OCI-LY7 (cell line): ENCODE results near the gene PHPT1. TPM values are rescaled to one million over a fixed set of nuclear protein-coding genes. Genes with fewer than 3 reads are reported as not detected.

ENCODE experiments used
- BruUV-seq: library from RNA; stranded (reverse); fragments of 400-500 nt; replicated peaks from 2 replicates; lab custom pipeline; 2021; lab: Mats Ljungman, UMichigan
- CTCF ChIA-PET: fragments of 300-600 bp; sonication (Branson Sonifier 250); formaldehyde crosslinking; loops from one replicate; lab custom pipeline; 2022; ENCODE audit warnings: antibody characterized with exemption; ENCODE audit not compliant: unreplicated experiment; lab: Charles Lee
- POLR2A ChIA-PET: fragments of 300-600 bp; sonication (Branson Sonifier 250); formaldehyde crosslinking; loops from one replicate; lab custom pipeline; 2022; ENCODE audit warnings: antibody characterized with exemption; lab: Charles Lee
- DNase-seq: peaks from one replicate; pipeline ENCODE4 v3.0.0-alpha.2; 2015; ENCODE audit warnings: low spot score
- H2AFZ ChIP-seq: fragments of 200-600 bp; sonication (generic), shearing (Covaris generic); 2 replicates; pipeline ENCODE4 v1.6.1; 2014; ENCODE audit warnings: mild to moderate bottlenecking, antibody characterized with exemption, low read length, moderate library complexity
- H3K27ac ChIP-seq: fragments of 200-600 bp; sonication (generic); 2 replicates; pipeline ENCODE4 v1.5.1; 2014; ENCODE audit warnings: mixed run types, low read depth, mild to moderate bottlenecking, moderate library complexity, low read length, inconsistent platforms; ENCODE audit not compliant: poor library complexity, severe bottlenecking
- H3K36me3 ChIP-seq: fragments of 200-600 bp; sonication (generic); 2 replicates; pipeline ENCODE4 v1.6.1; 2014; ENCODE audit warnings: mild to moderate bottlenecking, antibody characterized with exemption, low read length, moderate library complexity, mixed read lengths; ENCODE audit not compliant: insufficient read depth
- H3K4me1 ChIP-seq: fragments of 200-600 bp; sonication (generic); 2 replicates; pipeline ENCODE4 v1.5.1; 2014; ENCODE audit warnings: mild to moderate bottlenecking, low read length; ENCODE audit not compliant: insufficient read depth, poor library complexity, severe bottlenecking
- H3K4me2 ChIP-seq: fragments of 200-600 bp; sonication (generic); 2 replicates; pipeline ENCODE4 v1.6.1; 2014; ENCODE audit warnings: mild to moderate bottlenecking, low read length
- H3K4me3 ChIP-seq: fragments of 200-600 bp; sonication (generic); 2 replicates; pipeline ENCODE4 v1.5.1; 2014; ENCODE audit warnings: mild to moderate bottlenecking, low read depth, low read length; ENCODE audit not compliant: poor library complexity, severe bottlenecking
- H3K79me2 ChIP-seq: fragments of 200-600 bp; sonication (generic); 2 replicates; pipeline ENCODE4 v1.6.1; 2016; ENCODE audit warnings: low read depth, mild to moderate bottlenecking, low read length, moderate library complexity, mixed read lengths; ENCODE audit not compliant: insufficient read depth
- H3K9me2 ChIP-seq: fragments of 200-600 bp; sonication (generic); 2 replicates; pipeline ENCODE4 v1.6.1; 2016; ENCODE audit warnings: mild to moderate bottlenecking, low read length, mixed read lengths; ENCODE audit not compliant: insufficient read depth
- H3K9me3 ChIP-seq: fragments of 200-600 bp; sonication (generic); 2 replicates; pipeline ENCODE4 v1.6.1; 2014; ENCODE audit warnings: mild to moderate bottlenecking, mixed run types, low read length, mixed read lengths
- H4K20me1 ChIP-seq: fragments of 200-600 bp; sonication (generic); 2 replicates; pipeline ENCODE4 v1.6.1; 2014; ENCODE audit warnings: mild to moderate bottlenecking, antibody characterized with exemption, low read length, moderate library complexity, mixed read lengths; ENCODE audit not compliant: insufficient read depth
- CTCF ChIP-seq: fragments of 200-600 bp; sonication (generic); conservative IDR thresholded peaks from 2 replicates; pipeline ENCODE4 v1.5.1; 2014; ENCODE audit warnings: mild to moderate bottlenecking, antibody characterized with exemption, low read length, moderate library complexity, mixed read lengths
- EZH2phosphoT487 ChIP-seq: fragments of 200-600 bp; sonication (generic); IDR thresholded peaks from 2 replicates; pipeline ENCODE4 v1.6.1; 2018; ENCODE audit warnings: low read depth, borderline replicate concordance, mild to moderate bottlenecking, mixed run types, antibody characterized with exemption, low read length, moderate library complexity, mixed read lengths
- intact Hi-C: fragments of 100-400 bp; cut with micrococcal nuclease; formaldehyde crosslinking; loops from one replicate; pipeline ENCODE4 v1.10.0; 2022; ENCODE audit not compliant: unreplicated experiment
- total RNA-seq, 2 experiments: library from RNA; depleted of rRNA in 1 of 2; stranded (reverse); fragments of >200 nt in 1 of 2; shearing (Covaris generic) in 1 of 2; gene quantifications; 2 replicates each; pipeline ENCODE4 v1.2.3, GENCODE V29; 2014 to 2022

Gene PHPT1
- total RNA-seq, 2 experiments from 2014 or later = 49.9 to 56.9 TPM

GRCh38 chr9:136806631-136807201 lies 42.5 kb upstream of the PHPT1 start:
- DNase-seq = no peak
- BruUV-seq = no TSS peak
- intact Hi-C loops = loop anchor here (2.0 kb wide), 1 partner anchor 16 kb away; the partner anchor contains the start of gene TMEM141
- ChIA-PET CTCF (no interaction called here), POLR2A (interaction anchor here (1.0 to 2.4 kb wide), 4 partner anchors 11 to 35 kb away, joined by 3 to 5 read pairs (median 3); partner anchors contain the start of gene AJM1)
- Histone ChIP-seq H3K9me3 (no peaks in the 10 kb centered on the region), H3K9me2 (no peaks in the 10 kb centered on the region), H4K20me1 (peaks cover 15% of the 10 kb centered on the region; the same call in 1 of the 2 replicates), H3K4me1 (peaks cover 28% of the 10 kb centered on the region), H3K36me3 (peaks cover 21% of the 10 kb centered on the region), H3K4me2 (peak overlapping the region; percentile 87), H3K4me3 (peak overlapping the region; percentile 100), H3K27ac (no peak overlapping the region), H3K79me2 (peaks cover 38% of the 10 kb centered on the region), H2AFZ (no peak overlapping the region)
- TF ChIP-seq EZH2phosphoT487 = no peak
- no peak for TF ChIP-seq CTCF

GRCh38 chr9:136807281-136808074 lies 41.7 kb upstream of the PHPT1 start, which contains the start of gene RABL6:
TSS of gene RABL6 (plus strand) at chr9:136807948. CDS start at chr9:136808197, 249 bp downstream.
- H3K9me2 ChIP-seq = no peaks in the 10 kb centered on the region
- BruUV-seq = TSS peak; percentile 57
- H3K4me3 ChIP-seq = peak within 1 kb of the TSS; percentile 100
- peaks cover 15% of the 10 kb centered on the region; the same call in 1 of the 2 replicates for H4K20me1 ChIP-seq
- peaks cover 29% of the 10 kb centered on the region for H3K36me3 ChIP-seq
- peaks cover 44% of the 10 kb centered on the region for H3K79me2 ChIP-seq
- peak within 1 kb of the TSS; percentile 73 for H3K27ac ChIP-seq
- intact Hi-C loops = loop anchor here (2.0 kb wide), 2 partner anchors 17 to 41 kb away; partner anchors contain the start of genes PHPT1 and TMEM141
- ChIA-PET POLR2A (interaction anchor here (1.0 to 2.4 kb wide), 4 partner anchors 10 to 34 kb away, joined by 3 to 5 read pairs (median 3); partner anchors contain the start of gene AJM1), CTCF (no interaction called here)
- H3K4me2 ChIP-seq = peak within 1 kb of the TSS; percentile 88
- no peaks in the 10 kb centered on the region for H3K9me3 ChIP-seq
- DNase-seq = peak; percentile 86
- peaks cover 28% of the 10 kb centered on the region for H3K4me1 ChIP-seq
- no peak for TF ChIP-seq CTCF
- TF ChIP-seq EZH2phosphoT487 = no peak
- H2AFZ ChIP-seq = peak within 1 kb of the TSS; percentile 71
